ENCODE results near the gene PGA3. TPM values are rescaled to one million over a fixed set of nuclear protein-coding genes. Genes with fewer than 3 reads are reported as not detected.
"Not testable (repeated sequence)": the region's sequence is repeated elsewhere in the genome, so short reads cannot be mapped to it uniquely, and the experiment has no call there.

The PGA3 gene
- total RNA-seq, 2 experiments from 2014 or later, result not detected

DNA sequence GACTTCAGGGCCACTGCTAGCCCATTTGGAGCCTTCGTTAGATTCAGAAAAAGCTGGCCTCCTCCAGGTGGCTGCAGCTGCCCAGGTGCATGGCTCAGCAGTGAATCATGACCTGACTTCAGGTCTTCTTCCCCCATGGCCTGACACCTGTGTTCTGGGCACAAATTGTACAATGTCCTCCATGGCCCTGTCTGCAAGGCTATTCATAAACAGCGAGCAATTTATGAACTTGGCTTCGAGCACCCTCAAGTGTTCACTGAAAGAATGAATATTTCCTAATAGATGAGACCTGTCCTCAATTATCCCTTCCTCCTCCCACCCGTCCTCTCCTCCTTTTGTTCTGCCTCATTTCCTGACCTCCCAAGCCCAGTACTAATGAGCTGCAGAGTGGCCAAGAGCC is 29.9 kb upstream of the PGA3 start:
- Mint-ChIP-seq H3K27ac (no peak overlapping the region), H3K4me3 (no peak overlapping the region), H3K9me3 (peaks cover 2% of the 10 kb centered on the region), H3K27me3 (ENCODE audit: low read depth) (no peaks in the 10 kb centered on the region), H3K36me3 (ENCODE audit: low read depth) (no peaks in the 10 kb centered on the region), H3K4me1 (ENCODE audit: low read depth) (peaks cover 13% of the 10 kb centered on the region)
- no peak for DNase-seq
- CTCF ChIA-PET, result interaction anchor here (1.0 to 1.2 kb wide), 2 partner anchors 14 to 343 kb away, joined by 4 to 5 read pairs; no protein-coding TSS in a partner anchor
- intact Hi-C loops (cut with micrococcal nuclease), result no loop called here

DNA sequence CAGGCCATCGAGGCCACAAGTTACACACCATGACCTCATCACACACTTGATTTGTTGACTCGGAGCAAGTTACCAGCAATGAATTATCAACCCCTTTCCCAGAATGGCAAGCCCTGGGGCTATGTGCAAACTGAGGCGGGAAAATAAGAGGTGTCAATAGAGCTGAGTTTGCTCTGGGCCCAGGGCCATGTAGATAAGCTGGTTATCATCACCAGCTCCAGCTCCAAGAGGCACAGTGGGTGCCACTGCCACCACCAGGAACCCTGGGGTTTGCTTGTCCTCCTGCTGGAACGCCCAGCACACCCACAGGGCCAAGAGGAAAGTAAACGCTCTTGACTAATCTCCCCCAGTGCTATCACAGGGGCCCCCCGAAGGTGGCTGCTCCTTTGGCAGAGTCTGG is 29.0 kb upstream of the PGA3 start:
- H3K27me3 Mint-ChIP-seq (ENCODE audit: low read depth), result no peaks in the 10 kb centered on the region
- peaks cover 13% of the 10 kb centered on the region for H3K4me1 Mint-ChIP-seq (ENCODE audit: low read depth)
- peaks cover 2% of the 10 kb centered on the region for H3K9me3 Mint-ChIP-seq
- no peak overlapping the region for H3K4me3 Mint-ChIP-seq
- DNase-seq, result no peak
- intact Hi-C loops (cut with micrococcal nuclease), result no loop called here
- no peaks in the 10 kb centered on the region for H3K36me3 Mint-ChIP-seq (ENCODE audit: low read depth)
- CTCF ChIA-PET, result interaction anchor here (0.8 to 1.2 kb wide), 3 partner anchors 13 to 344 kb away, joined by 3 to 5 read pairs (median 4); no protein-coding TSS in a partner anchor
- no peak overlapping the region for H3K27ac Mint-ChIP-seq

DNA sequence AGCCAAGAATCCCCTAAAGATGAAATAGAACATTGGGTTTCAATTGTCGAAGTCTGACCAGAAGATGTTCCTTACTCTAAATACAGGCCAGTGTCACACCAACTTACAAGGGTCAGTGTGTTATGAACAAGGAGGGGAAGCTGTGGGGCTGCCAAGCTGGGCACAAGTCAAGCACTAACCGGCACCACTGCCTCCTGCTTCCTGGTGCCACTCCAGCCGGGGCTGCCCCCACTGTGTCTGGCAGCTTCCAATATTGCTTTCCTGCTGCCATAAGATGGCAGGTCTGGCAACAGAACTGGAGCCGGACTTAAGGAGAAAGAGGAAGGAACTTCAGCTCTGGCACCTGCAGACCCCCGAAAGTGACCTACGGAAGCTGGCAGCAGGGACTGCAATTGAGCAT is 28.4 kb upstream of the PGA3 start:
- CTCF ChIA-PET, result interaction anchor here (1.4 kb wide), 1 partner anchor 12 kb away, joined by 6 read pairs; no protein-coding TSS in a partner anchor
- intact Hi-C loops (cut with micrococcal nuclease), result no loop called here

DNA sequence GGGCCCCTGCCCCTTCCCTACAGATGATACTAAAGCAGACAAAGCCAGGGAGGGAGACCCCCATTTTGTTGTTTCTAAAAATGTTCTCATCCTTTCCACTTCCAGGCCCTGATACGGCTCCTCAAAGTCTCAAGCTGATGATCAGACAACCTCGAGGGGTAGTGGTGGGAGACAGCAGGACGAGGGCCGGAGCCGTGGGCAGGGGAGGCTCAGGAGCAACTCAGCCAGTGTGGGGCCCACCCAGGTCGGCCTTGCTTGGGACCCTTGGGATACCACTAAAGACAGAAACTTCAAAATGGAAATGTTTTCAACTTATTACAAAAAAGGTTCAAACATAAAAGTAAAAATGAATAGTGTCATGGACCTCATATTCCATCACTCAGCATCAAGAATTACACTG is 26.9 kb upstream of the PGA3 start:
- no peaks in the 10 kb centered on the region for H3K27me3 Mint-ChIP-seq (ENCODE audit: low read depth)
- no peak overlapping the region for H3K4me3 Mint-ChIP-seq
- no peak overlapping the region for H3K27ac Mint-ChIP-seq
- CTCF ChIA-PET, result interaction anchor here (0.6 to 3.4 kb wide), 2 partner anchors 11 to 201 kb away, joined by 3 to 30 read pairs; no protein-coding TSS in a partner anchor
- H3K4me1 Mint-ChIP-seq (ENCODE audit: low read depth), result peaks cover 13% of the 10 kb centered on the region
- H3K36me3 Mint-ChIP-seq (ENCODE audit: low read depth), result no peaks in the 10 kb centered on the region
- no peak for DNase-seq
- intact Hi-C loops (cut with micrococcal nuclease), result no loop called here
- H3K9me3 Mint-ChIP-seq, result peaks cover 2% of the 10 kb centered on the region

More for the DNA sequence above, 28.4 kb upstream of the PGA3 start:
- DNase-seq, result no peak
- peaks cover 2% of the 10 kb centered on the region for H3K9me3 Mint-ChIP-seq
- H3K27me3 Mint-ChIP-seq (ENCODE audit: low read depth), result no peaks in the 10 kb centered on the region
- H3K4me3 Mint-ChIP-seq, result no peak overlapping the region
- H3K27ac Mint-ChIP-seq, result no peak overlapping the region
- peaks cover 13% of the 10 kb centered on the region for H3K4me1 Mint-ChIP-seq (ENCODE audit: low read depth)
- H3K36me3 Mint-ChIP-seq (ENCODE audit: low read depth), result no peaks in the 10 kb centered on the region

DNA sequence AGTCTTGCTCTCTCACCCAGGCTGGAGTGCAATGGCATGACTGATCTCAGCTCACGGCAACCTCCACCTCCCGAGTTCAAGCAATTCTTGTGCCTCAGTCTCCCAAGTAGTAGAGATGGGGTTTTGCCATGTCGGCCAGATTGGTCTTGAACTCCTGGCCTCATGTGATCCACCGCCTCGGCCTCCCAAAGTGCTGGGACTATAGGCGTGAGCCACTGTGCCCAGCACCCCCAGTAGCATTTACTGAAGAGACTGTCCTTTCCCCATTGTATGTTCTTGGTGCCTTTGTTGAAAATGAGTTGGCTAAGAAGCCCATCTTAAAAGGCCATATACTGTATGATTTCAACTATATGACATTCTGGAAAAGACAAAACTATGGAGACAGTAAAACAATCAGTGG is 23.1 kb upstream of the PGA3 start:
- H3K9me3 Mint-ChIP-seq; H3K36me3 Mint-ChIP-seq (ENCODE audit: low read depth); H3K4me3 Mint-ChIP-seq; H3K27ac Mint-ChIP-seq; CTCF ChIA-PET; H3K27me3 Mint-ChIP-seq (ENCODE audit: low read depth); H3K4me1 Mint-ChIP-seq (ENCODE audit: low read depth); DNase-seq: not testable (repeated sequence)
- intact Hi-C loops (cut with micrococcal nuclease), result loop anchor here (10.0 kb wide), 1 partner anchor 205 kb away; no protein-coding TSS in a partner anchor

DNA sequence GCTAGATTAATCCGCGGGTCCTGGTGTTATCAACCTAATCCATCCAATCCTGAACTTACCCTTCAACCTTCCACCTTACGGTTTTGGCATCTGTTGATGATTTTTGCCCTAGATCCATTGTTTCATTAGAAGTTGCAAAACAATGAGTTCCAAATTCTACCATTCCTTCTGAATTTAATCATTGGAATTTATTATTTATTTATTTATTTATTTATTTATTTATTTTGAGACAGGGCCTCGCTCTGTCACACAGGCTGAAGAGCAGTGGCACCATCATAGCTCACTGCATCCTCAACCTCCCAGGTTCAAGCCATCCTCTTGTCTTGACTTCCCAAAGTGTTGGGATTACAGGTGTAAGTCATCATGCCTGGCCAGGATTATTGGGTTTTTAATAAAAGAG is 21.8 kb upstream of the PGA3 start:
- intact Hi-C loops (cut with micrococcal nuclease), result loop anchor here (10.0 kb wide), 1 partner anchor 203 kb away; no protein-coding TSS in a partner anchor
- H3K27me3 Mint-ChIP-seq (ENCODE audit: low read depth), result no peaks in the 10 kb centered on the region
- no peaks in the 10 kb centered on the region for H3K9me3 Mint-ChIP-seq
- H3K27ac Mint-ChIP-seq, result no peak overlapping the region
- no peak overlapping the region for H3K4me3 Mint-ChIP-seq
- no peaks in the 10 kb centered on the region for H3K36me3 Mint-ChIP-seq (ENCODE audit: low read depth)
- no peak for DNase-seq
- H3K4me1 Mint-ChIP-seq (ENCODE audit: low read depth), result no peaks in the 10 kb centered on the region
- CTCF ChIA-PET, result no interaction called here

DNA sequence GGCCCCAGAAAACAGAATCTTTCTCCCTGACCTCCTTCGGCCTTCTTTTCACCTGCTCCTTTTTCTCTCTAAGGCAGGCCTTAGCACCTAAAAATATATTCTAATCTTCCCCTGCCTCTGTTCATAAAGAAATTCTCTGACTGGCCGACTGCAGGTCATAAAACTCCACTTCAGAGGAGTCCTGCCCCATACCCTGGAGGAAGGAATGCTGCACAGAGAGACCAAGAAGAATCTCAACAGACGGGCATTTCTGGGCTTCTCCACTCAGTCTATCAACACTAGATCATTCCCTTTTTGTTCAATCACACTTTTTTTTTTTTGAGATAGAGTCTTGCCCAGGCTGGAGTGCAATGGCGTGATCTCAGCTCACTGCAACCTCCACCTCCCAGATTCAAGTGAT is 19.7 kb upstream of the PGA3 start:
- no peak for DNase-seq
- CTCF ChIA-PET, result interaction anchor here (0.6 to 7.2 kb wide), 4 partner anchors 55 to 351 kb away, joined by 3 to 72 read pairs (median 6); no protein-coding TSS in a partner anchor
- intact Hi-C loops (cut with micrococcal nuclease), result loop anchor here (10.0 kb wide), 1 partner anchor 201 kb away; no protein-coding TSS in a partner anchor
- no peak overlapping the region for H3K4me3 Mint-ChIP-seq
- no peaks in the 10 kb centered on the region for H3K27me3 Mint-ChIP-seq (ENCODE audit: low read depth)
- peaks cover 2% of the 10 kb centered on the region for H3K4me1 Mint-ChIP-seq (ENCODE audit: low read depth)
- no peaks in the 10 kb centered on the region for H3K9me3 Mint-ChIP-seq
- H3K36me3 Mint-ChIP-seq (ENCODE audit: low read depth), result no peaks in the 10 kb centered on the region
- H3K27ac Mint-ChIP-seq, result no peak overlapping the region

DNA sequence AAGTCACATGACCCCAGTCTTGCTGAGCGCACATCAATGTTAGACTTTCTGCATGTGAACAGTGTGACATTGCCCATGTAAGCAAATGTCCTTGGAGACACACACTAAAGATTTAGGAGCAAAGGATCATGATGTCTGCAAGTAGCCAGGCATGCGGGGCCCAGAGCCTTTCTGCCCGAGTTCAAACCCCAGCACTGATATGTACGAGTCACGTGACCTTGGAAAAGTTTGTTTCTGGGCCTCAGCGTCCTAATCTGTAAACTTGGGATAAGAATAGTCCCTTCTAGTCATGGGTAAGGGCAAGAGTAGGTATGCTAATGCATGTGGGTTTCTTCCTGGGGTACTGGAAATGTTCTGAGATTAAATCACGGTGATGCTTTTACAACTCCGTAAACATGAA is 16.8 kb upstream of the PGA3 start:
- no peak for DNase-seq
- H3K27ac Mint-ChIP-seq, result no peak overlapping the region
- intact Hi-C loops (cut with micrococcal nuclease), result loop anchor here (2.0 to 10.0 kb wide), 2 partner anchors 104 to 198 kb away; no protein-coding TSS in a partner anchor
- H3K36me3 Mint-ChIP-seq (ENCODE audit: low read depth), result no peaks in the 10 kb centered on the region
- no peak overlapping the region for H3K4me3 Mint-ChIP-seq
- peaks cover 2% of the 10 kb centered on the region for H3K4me1 Mint-ChIP-seq (ENCODE audit: low read depth)
- H3K9me3 Mint-ChIP-seq, result no peaks in the 10 kb centered on the region
- H3K27me3 Mint-ChIP-seq (ENCODE audit: low read depth), result no peaks in the 10 kb centered on the region
- CTCF ChIA-PET, result interaction anchor here (0.6 to 7.2 kb wide), 23 partner anchors 9 to 409 kb away, joined by 3 to 72 read pairs (median 6); partner anchors contain the start of gene TMEM109

DNA sequence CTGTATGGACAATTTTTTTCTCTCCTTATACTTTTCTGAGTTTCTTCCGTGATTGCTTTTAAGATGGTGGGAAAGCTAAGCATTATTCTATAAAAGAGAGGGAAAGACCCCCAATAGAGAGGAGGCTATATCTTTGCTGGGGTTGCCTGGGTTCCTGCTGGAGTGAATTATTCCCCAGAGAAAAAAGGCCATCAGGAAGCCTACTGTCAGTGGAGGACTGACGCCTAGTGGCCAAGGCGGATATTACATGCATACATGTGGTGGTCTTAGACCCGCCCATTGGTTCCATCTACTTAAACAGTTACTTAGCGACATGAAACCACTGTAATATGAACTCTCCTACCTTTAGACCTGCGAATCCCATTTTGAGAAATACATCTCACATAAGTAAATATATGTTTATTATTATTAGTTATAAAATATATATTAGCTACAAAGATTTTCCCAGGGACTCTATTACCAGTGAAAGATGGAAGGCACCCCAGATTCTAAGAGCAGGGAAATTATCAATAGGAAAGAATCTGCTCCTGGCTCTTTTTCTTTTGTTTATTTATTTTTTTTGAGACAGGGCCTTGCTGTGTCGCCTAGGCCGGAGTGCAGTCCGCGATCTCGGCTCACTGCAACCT is 15.7 kb upstream of the PGA3 start:
- Mint-ChIP-seq H3K36me3 (ENCODE audit: low read depth) (no peaks in the 10 kb centered on the region), H3K27ac (no peak overlapping the region), H3K4me3 (no peak overlapping the region), H3K27me3 (ENCODE audit: low read depth) (no peaks in the 10 kb centered on the region), H3K9me3 (no peaks in the 10 kb centered on the region), H3K4me1 (ENCODE audit: low read depth) (peaks cover 2% of the 10 kb centered on the region)
- intact Hi-C loops (cut with micrococcal nuclease), result loop anchor here (1.0 to 10.0 kb wide), 9 partner anchors 26 to 412 kb away; partner anchors contain the start of gene VPS37C
- CTCF ChIA-PET, result interaction anchor here (0.6 to 7.2 kb wide), 40 partner anchors 9 to 769 kb away, joined by 3 to 72 read pairs (median 4); partner anchors contain the start of gene TMEM109
- peak; percentile 90 for DNase-seq

DNA sequence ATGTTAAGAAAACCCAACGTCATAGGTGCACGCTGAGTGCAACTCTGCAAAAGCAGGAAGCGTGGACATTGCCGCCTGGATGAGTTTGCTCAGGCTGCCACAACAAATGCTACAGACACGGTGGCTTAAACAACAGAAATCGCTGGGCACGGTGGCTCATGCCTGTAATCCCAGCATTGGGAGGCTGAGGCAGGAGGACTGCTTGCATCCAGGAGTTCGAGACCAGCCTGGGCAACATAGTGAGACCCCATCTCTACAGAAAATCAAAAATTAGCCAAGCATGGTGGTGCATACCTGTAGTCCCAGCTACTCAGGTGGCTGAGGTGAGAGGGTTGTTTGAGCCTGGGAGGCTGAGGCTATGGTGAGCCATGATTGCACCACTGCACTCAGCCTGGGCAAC is 13.4 kb upstream of the PGA3 start:
- no peaks in the 10 kb centered on the region for H3K27me3 Mint-ChIP-seq (ENCODE audit: low read depth)

DNA sequence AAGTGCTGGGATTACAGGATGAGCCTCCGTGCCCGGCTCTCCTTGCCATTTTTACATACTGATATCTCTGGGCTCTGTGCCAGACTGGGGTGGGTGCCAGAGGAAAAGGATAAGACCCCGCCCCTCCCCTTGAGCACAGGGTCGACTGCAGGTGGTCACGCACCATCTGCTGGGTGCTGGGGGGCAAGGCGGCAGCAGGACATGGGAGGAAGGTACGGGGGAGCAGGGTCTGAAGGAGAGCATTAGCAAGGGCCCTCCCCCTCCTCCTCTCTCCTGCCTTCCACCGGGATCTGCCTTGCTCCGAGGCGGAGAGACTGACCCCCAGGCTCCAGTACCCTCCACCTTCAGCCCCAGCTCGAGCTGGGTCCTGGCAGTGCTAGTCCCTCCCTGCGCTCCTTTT is 9.7 kb upstream of the PGA3 start:
- Mint-ChIP-seq H3K27me3 (ENCODE audit: low read depth) (no peaks in the 10 kb centered on the region), H3K4me3 (no peak overlapping the region), H3K27ac (no peak overlapping the region), H3K9me3 (peaks cover under 1% of the 10 kb centered on the region), H3K4me1 (ENCODE audit: low read depth) (no peaks in the 10 kb centered on the region), H3K36me3 (ENCODE audit: low read depth) (no peaks in the 10 kb centered on the region)
- CTCF ChIA-PET, result interaction anchor here (0.6 kb wide), 1 partner anchor 142 kb away, joined by 3 read pairs; no protein-coding TSS in a partner anchor
- intact Hi-C loops (cut with micrococcal nuclease), result no loop called here
- no peak for DNase-seq

More for the DNA sequence above, 13.4 kb upstream of the PGA3 start:
- Mint-ChIP-seq H3K36me3 (ENCODE audit: low read depth) (no peaks in the 10 kb centered on the region), H3K4me1 (ENCODE audit: low read depth) (peaks cover 2% of the 10 kb centered on the region), H3K27ac (no peak overlapping the region), H3K4me3 (no peak overlapping the region), H3K9me3 (no peaks in the 10 kb centered on the region)
- CTCF ChIA-PET, result interaction anchor here (0.6 to 7.2 kb wide), 4 partner anchors 48 to 414 kb away, joined by 3 to 72 read pairs (median 3); no protein-coding TSS in a partner anchor
- intact Hi-C loops (cut with micrococcal nuclease), result loop anchor here (10.0 kb wide), 1 partner anchor 195 kb away; no protein-coding TSS in a partner anchor
- DNase-seq, result no peak

DNA sequence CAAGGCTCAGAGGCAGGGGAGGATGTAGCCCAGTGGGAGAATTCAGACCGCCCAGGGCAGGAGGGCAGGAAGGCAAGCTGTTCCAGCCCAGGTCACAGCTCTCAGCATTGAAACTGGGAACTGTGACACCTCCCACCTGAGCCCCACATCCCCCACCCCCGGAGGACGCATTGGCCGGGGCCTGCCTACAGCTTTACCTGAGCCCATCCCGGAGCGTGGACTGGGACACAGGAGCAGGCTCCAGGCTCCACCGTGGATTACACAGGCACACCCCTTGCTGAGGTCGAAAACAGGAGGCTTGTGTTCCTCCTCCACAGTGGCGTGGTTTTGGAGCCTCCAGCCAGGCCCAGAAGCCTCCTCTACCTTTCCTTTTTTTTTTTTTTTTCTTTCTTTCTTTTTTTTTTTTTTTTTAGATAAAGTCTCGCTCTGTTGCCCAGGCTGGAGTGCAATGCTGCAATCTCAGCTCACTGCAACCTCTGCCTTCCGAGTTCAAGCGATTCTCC is 9.1 kb upstream of the PGA3 start:
- intact Hi-C loops (cut with micrococcal nuclease), result no loop called here
- H3K27me3 Mint-ChIP-seq (ENCODE audit: low read depth), result no peaks in the 10 kb centered on the region
- H3K36me3 Mint-ChIP-seq (ENCODE audit: low read depth), result no peaks in the 10 kb centered on the region
- CTCF ChIA-PET, result no interaction called here
- no peak overlapping the region for H3K4me3 Mint-ChIP-seq
- H3K27ac Mint-ChIP-seq, result no peak overlapping the region
- H3K4me1 Mint-ChIP-seq (ENCODE audit: low read depth), result no peaks in the 10 kb centered on the region
- no peak for DNase-seq
- H3K9me3 Mint-ChIP-seq, result peaks cover 2% of the 10 kb centered on the region
